Measurements from ENCODE around the gene OR52E4.

The OR52E4 gene

GRCh38 chr11:5923427-5923776 is 43.0 kb downstream of the OR52E4 start:
- no peak for DNase-seq (ENCODE audit: low spot score)
- ChIA-PET POLR2A (ENCODE audit: low non-redundant PET) (no interaction called here), CTCF (interaction anchor here (0.6 to 0.7 kb wide), 2 partner anchors 8 to 721 kb away, joined by 3 read pairs; no protein-coding TSS in a partner anchor)
- no peak for TF ChIP-seq CTCF (conservative IDR thresholded peaks at IDR 0.05; ENCODE audit: low read depth)
- no peak overlapping the region for H3K27ac ChIP-seq

- no peak for TF ChIP-seq CTCF (conservative IDR thresholded peaks at IDR 0.05; ENCODE audit: low read depth)
- no peak for DNase-seq (ENCODE audit: low spot score)
- CTCF ChIA-PET = no interaction called here
- no peak overlapping the region for H3K27ac ChIP-seq
- POLR2A ChIA-PET (ENCODE audit: low non-redundant PET) = no interaction called here
These were observed 43.4 kb downstream of the OR52E4 start for GRCh38 chr11:5923794-5924193.

GRCh38 chr11:5928271-5928670 is 47.8 kb downstream of the OR52E4 start:
- TF ChIP-seq CTCF (conservative IDR thresholded peaks at IDR 0.05; ENCODE audit: low read depth) = no peak
- POLR2A ChIA-PET (ENCODE audit: low non-redundant PET) = no interaction called here
- no peak for DNase-seq (ENCODE audit: low spot score)
- CTCF ChIA-PET = no interaction called here
- H3K27ac ChIP-seq = no peak overlapping the region

- ChIA-PET POLR2A (ENCODE audit: low non-redundant PET) (no interaction called here), CTCF (no interaction called here)
- TF ChIP-seq CTCF (conservative IDR thresholded peaks at IDR 0.05; ENCODE audit: low read depth) = no peak
These were observed 48.4 kb downstream of the OR52E4 start for GRCh38 chr11:5928811-5929210.

GRCh38 chr11:5929571-5930368 is 49.3 kb downstream of the OR52E4 start:
- POLR2A ChIA-PET (ENCODE audit: low non-redundant PET) = no interaction called here

More at GRCh38 chr11:5928811-5929210, 48.4 kb downstream of the OR52E4 start:
- DNase-seq (ENCODE audit: low spot score) = no peak
- H3K27ac ChIP-seq = no peak overlapping the region

GRCh38 chr11:5930614-5931013 is 50.2 kb downstream of the OR52E4 start:
- POLR2A ChIA-PET (ENCODE audit: low non-redundant PET) = no interaction called here
- CTCF ChIA-PET = no interaction called here
- no peak overlapping the region for H3K27ac ChIP-seq
- TF ChIP-seq CTCF (conservative IDR thresholded peaks at IDR 0.05; ENCODE audit: low read depth) = no peak
- no peak for DNase-seq (ENCODE audit: low spot score)

More at GRCh38 chr11:5929571-5930368, 49.3 kb downstream of the OR52E4 start:
- DNase-seq (ENCODE audit: low spot score) = no peak
- TF ChIP-seq CTCF (conservative IDR thresholded peaks at IDR 0.05; ENCODE audit: low read depth) = no peak
- CTCF ChIA-PET = no interaction called here
- no peak overlapping the region for H3K27ac ChIP-seq
